SK-N-SH treated with all-trans-retinoic acid at 6 μM for 48 hours (cell line): ENCODE results near the gene PLS3.

Source experiments
- ARNTL ChIP-seq: fragments of 450-650 bp; formaldehyde crosslinking; IDR thresholded peaks from 2 replicates; pipeline ENCODE4 v1.5.0; 2020; ENCODE audit warnings: low read depth, mild to moderate bottlenecking, moderate library complexity, borderline replicate concordance
- RARB ChIP-seq: fragments of 250-450 bp; sonication (Bioruptor Pico); IDR thresholded peaks from 2 replicates; pipeline ENCODE4 v1.8.0; 2021; ENCODE audit warnings: mild to moderate bottlenecking, moderate library complexity
- ZNF8 ChIP-seq: fragments of 450-650 bp; formaldehyde crosslinking; IDR thresholded peaks from 2 replicates; pipeline ENCODE4 v1.5.0; 2020; ENCODE audit warnings: mild to moderate bottlenecking, moderate library complexity

- no peak for TF ChIP-seq ZNF8 (CRISPR knock-in tag)
- no peak for TF ChIP-seq ARNTL (CRISPR knock-in tag)
- no peak for TF ChIP-seq RARB (CRISPR knock-in tag)
These were observed 580 bp upstream of the PLS3 start for GRCh38 chrX:115560211-115560977.
